PC-9 (cell line): Measurements from ENCODE around the gene KCNQ1OT1.

Experiments
- EZH2 ChIP-seq: fragments of 200-600 bp; sonication (generic); IDR thresholded peaks from 2 replicates; pipeline ENCODE4 v1.8.0; 2017; ENCODE audit warnings: antibody characterized with exemption, low read depth
- TF ChIP-seq, protein P1 (sequence below): fragments of 200-600 bp; sonication (generic); conservative IDR thresholded peaks from 2 replicates; pipeline ENCODE4 v1.6.1; 2017; ENCODE audit warnings: mixed run types, antibody characterized with exemption, mild to moderate bottlenecking, moderate library complexity

- TF ChIP-seq, protein P1, sequence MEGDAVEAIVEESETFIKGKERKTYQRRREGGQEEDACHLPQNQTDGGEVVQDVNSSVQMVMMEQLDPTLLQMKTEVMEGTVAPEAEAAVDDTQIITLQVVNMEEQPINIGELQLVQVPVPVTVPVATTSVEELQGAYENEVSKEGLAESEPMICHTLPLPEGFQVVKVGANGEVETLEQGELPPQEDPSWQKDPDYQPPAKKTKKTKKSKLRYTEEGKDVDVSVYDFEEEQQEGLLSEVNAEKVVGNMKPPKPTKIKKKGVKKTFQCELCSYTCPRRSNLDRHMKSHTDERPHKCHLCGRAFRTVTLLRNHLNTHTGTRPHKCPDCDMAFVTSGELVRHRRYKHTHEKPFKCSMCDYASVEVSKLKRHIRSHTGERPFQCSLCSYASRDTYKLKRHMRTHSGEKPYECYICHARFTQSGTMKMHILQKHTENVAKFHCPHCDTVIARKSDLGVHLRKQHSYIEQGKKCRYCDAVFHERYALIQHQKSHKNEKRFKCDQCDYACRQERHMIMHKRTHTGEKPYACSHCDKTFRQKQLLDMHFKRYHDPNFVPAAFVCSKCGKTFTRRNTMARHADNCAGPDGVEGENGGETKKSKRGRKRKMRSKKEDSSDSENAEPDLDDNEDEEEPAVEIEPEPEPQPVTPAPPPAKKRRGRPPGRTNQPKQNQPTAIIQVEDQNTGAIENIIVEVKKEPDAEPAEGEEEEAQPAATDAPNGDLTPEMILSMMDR: no peak
- no peak for TF ChIP-seq EZH2
Measured at GRCh38 chr11:2655016-2655719, 44.6 kb downstream of the KCNQ1OT1 start.
